ENCODE results near the gene C2orf68. TPM values are rescaled to one million over a fixed set of nuclear protein-coding genes. Genes with fewer than 3 reads are reported as not detected.

C2orf68 gene
- total RNA-seq, 1 donor from 2014 or later: 21.3 TPM

DNA sequence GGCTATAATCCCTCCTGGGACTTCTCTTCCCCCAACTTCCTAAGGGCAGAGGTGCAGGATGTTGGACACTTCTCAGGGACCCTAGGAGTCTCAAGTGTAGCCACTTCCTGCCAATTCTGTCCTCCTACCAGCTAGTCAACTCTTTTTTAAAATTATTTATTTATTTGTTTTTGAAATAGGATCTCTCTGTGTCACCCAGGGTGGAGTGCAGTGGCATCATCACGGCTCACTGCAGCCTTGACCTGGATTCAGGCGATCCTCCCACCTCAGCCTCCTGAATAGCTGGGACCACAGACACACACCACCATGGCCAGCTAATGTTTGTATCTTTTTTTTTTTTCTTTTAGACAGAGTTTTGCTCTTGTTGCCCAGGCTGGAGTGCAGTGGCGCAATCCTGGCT is 44.6 kb upstream of the C2orf68 start:
- no peaks in the 10 kb centered on the region for H3K4me1 Mint-ChIP-seq (ENCODE audit: low read depth)
- no peak overlapping the region for H3K27ac Mint-ChIP-seq (ENCODE audit: unreplicated experiment)
- TF ChIP-seq, protein P1, sequence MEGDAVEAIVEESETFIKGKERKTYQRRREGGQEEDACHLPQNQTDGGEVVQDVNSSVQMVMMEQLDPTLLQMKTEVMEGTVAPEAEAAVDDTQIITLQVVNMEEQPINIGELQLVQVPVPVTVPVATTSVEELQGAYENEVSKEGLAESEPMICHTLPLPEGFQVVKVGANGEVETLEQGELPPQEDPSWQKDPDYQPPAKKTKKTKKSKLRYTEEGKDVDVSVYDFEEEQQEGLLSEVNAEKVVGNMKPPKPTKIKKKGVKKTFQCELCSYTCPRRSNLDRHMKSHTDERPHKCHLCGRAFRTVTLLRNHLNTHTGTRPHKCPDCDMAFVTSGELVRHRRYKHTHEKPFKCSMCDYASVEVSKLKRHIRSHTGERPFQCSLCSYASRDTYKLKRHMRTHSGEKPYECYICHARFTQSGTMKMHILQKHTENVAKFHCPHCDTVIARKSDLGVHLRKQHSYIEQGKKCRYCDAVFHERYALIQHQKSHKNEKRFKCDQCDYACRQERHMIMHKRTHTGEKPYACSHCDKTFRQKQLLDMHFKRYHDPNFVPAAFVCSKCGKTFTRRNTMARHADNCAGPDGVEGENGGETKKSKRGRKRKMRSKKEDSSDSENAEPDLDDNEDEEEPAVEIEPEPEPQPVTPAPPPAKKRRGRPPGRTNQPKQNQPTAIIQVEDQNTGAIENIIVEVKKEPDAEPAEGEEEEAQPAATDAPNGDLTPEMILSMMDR (IDR thresholded peaks at IDR 0.05): no peak
- peaks cover 16% of the 10 kb centered on the region for H3K36me3 Mint-ChIP-seq (ENCODE audit: low read depth)
- no peaks in the 10 kb centered on the region for H3K9me3 Mint-ChIP-seq (ENCODE audit: low read depth)
- no peaks in the 10 kb centered on the region for H3K27me3 Mint-ChIP-seq (ENCODE audit: low read depth)
- no peak overlapping the region for H3K4me3 Mint-ChIP-seq (ENCODE audit: unreplicated experiment)
- no peak for DNase-seq (ENCODE audit: low spot score)

DNA sequence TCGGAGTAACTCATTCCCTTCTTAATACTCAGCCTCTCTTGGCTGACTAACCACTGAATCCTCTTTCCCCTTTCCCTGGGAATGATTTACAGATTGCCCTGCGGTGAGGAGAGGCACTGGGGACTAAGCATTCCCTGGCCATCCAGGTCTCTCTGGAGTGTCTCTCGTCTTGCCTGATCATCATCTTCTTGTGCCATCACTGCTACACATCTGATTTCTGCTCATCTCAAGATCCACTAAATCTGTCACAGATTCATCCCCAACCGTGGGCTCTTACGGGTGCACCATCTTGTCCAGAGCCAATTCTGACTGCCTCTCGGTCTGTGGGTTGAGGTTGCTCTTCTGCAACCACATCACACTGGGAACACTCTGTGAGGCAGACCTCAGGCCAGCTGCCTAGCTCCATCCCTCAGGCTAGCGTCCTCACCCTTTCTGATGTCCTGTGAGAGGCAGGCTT is 44.1 kb upstream of the C2orf68 start:
- Mint-ChIP-seq H3K36me3 (ENCODE audit: low read depth) (peaks cover 16% of the 10 kb centered on the region), H3K9me3 (ENCODE audit: low read depth) (no peaks in the 10 kb centered on the region), H3K27me3 (ENCODE audit: low read depth) (no peaks in the 10 kb centered on the region), H3K27ac (ENCODE audit: unreplicated experiment) (no peak overlapping the region), H3K4me3 (ENCODE audit: unreplicated experiment) (no peak overlapping the region), H3K4me1 (ENCODE audit: low read depth) (no peaks in the 10 kb centered on the region)
- TF ChIP-seq, protein P1 (IDR thresholded peaks at IDR 0.05): no peak
- DNase-seq (ENCODE audit: low spot score): no peak

DNA sequence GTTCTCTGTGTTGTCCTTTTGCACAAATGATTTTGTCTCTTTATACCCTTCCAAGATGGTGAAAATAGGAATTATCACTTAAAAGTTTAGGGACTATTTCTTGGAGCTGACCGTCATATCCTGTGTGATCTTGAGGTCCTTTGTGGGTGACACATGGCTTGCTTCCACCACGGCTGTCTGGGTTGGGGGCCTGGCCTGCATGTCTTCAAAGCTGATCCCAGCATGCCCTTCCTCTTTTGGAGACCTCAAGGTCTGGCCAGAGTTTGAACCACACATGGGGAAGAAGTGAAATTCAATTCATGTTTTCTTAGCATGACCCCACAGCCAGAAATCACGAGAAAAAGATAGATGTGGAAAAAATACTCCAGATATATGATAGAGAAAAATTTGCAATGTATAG is 42.1 kb upstream of the C2orf68 start:
- Mint-ChIP-seq H3K36me3 (ENCODE audit: low read depth) (peaks cover 25% of the 10 kb centered on the region), H3K4me3 (ENCODE audit: unreplicated experiment) (no peak overlapping the region), H3K27me3 (ENCODE audit: low read depth) (no peaks in the 10 kb centered on the region), H3K4me1 (ENCODE audit: low read depth) (peaks cover 10% of the 10 kb centered on the region), H3K27ac (ENCODE audit: unreplicated experiment) (no peak overlapping the region), H3K9me3 (ENCODE audit: low read depth) (no peaks in the 10 kb centered on the region)
- DNase-seq (ENCODE audit: low spot score): no peak
- TF ChIP-seq, protein P1 (IDR thresholded peaks at IDR 0.05): no peak

DNA sequence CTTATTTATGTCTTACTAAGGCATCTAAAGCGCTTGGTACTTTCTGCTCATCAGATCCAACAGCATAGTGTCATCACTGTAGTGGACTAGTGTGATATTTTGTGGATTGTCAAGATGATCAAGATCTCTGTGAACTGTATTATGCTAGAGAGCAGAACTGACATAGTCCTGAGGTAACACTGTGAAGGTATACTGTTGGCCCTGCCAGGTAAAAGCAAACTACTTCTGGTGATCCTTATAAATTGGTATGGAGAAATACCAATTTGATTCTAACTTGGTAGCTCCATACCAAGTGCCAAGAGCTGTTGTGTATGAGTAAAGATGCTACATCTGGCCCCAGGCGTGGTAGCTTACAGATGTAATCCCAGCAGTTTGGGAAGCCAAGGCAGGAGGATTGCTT is 40.2 kb upstream of the C2orf68 start:
- Mint-ChIP-seq H3K27me3 (ENCODE audit: low read depth) (no peaks in the 10 kb centered on the region), H3K4me3 (ENCODE audit: unreplicated experiment) (no peak overlapping the region)
- TF ChIP-seq, protein P1 (IDR thresholded peaks at IDR 0.05): no peak

DNA sequence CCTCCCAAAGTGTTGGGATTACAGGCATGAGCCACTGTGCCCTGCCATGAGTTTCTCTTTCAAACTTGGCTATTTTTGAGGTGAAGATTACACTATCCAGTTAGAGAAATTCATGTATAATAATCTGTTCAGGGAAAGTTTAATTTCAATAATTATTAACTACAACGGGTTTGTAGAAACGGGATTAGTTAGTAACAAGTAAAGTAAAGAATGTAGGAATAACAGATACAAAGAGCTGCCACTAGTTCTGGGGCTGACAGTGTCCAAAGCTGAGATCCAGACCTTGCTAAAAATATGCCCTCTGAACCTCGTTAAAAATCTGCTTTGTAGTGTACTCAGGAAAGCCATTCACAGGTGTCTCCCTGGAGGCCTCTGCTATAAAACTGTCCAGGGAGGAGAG is 39.2 kb upstream of the C2orf68 start:
- Mint-ChIP-seq H3K9me3 (ENCODE audit: low read depth) (no peaks in the 10 kb centered on the region), H3K4me1 (ENCODE audit: low read depth) (peaks cover 17% of the 10 kb centered on the region), H3K36me3 (ENCODE audit: low read depth) (peaks cover 36% of the 10 kb centered on the region), H3K4me3 (ENCODE audit: unreplicated experiment) (no peak overlapping the region), H3K27ac (ENCODE audit: unreplicated experiment) (no peak overlapping the region), H3K27me3 (ENCODE audit: low read depth) (no peaks in the 10 kb centered on the region)
- DNase-seq (ENCODE audit: low spot score): no peak
- TF ChIP-seq, protein P1 (IDR thresholded peaks at IDR 0.05): no peak

More for the DNA sequence above, 40.2 kb upstream of the C2orf68 start:
- H3K36me3 Mint-ChIP-seq (ENCODE audit: low read depth): peaks cover 32% of the 10 kb centered on the region
- no peak for DNase-seq (ENCODE audit: low spot score)
- no peak overlapping the region for H3K27ac Mint-ChIP-seq (ENCODE audit: unreplicated experiment)
- H3K9me3 Mint-ChIP-seq (ENCODE audit: low read depth): no peaks in the 10 kb centered on the region
- peaks cover 17% of the 10 kb centered on the region for H3K4me1 Mint-ChIP-seq (ENCODE audit: low read depth)
